Large intestine (tissue), 1 donor: ENCODE measurements around the gene FBXO42. TPM values are rescaled to one million over a fixed set of nuclear protein-coding genes. Genes with fewer than 3 reads are reported as not detected.

Source experiments
- polyA plus RNA-seq: library from polyadenylated mRNA; unstranded; fragments of 120-200 nt; gene quantifications from one replicate; pipeline ENCODE4 v1.2.1, GENCODE V29; 2013

Gene FBXO42
- polyA plus RNA-seq, 1 donor: 17.0 TPM

Other genes with a start within 250 kb of the FBXO42 start
- 18.5 TPM for gene EPHA2, start 196.4 kb downstream of the FBXO42 start, polyA plus RNA-seq
- gene ARHGEF19, start 139.8 kb downstream of the FBXO42 start, polyA plus RNA-seq: 12.2 TPM
- gene CPLANE2, start 115.3 kb downstream of the FBXO42 start, polyA plus RNA-seq: 6.2 TPM
- 78.6 TPM for gene SZRD1, start 14.8 kb upstream of the FBXO42 start, polyA plus RNA-seq
- gene SPATA21, start 84.9 kb upstream of the FBXO42 start, polyA plus RNA-seq: not detected
- gene NECAP2, start 88.2 kb upstream of the FBXO42 start, polyA plus RNA-seq: 44.5 TPM
- 3.2 TPM for gene RNU1-1, start 161.8 kb upstream of the FBXO42 start, polyA plus RNA-seq